ENCODE measurements around the gene PPP1R15A. TPM values are rescaled to one million over a fixed set of nuclear protein-coding genes. Genes with fewer than 3 reads are reported as not detected.

Gene PPP1R15A
- total and polyA plus RNA-seq, 2 of the 8 experiments (the other 6 are each of a cell fraction or from before 2014, with no cell fraction given): 4.1 to 14.0 TPM

- FAIRE-seq: no peak
- H2AFZ ChIP-seq (ENCODE audit: low read length): no peak overlapping the region
- no peak overlapping the region for H4K91ac ChIP-seq (replicated peaks; ENCODE audit: insufficient read length, low read length)
- ChIA-PET POLR2A (ENCODE audit: partially characterized antibody) (interaction anchor here (1.3 to 1.4 kb wide), 2 partner anchors 12 to 36 kb away, joined by 3 read pairs; no protein-coding TSS in a partner anchor), CTCF (ENCODE audit: partially characterized antibody) (interaction anchor here (1.7 to 8.8 kb wide), 5 partner anchors 12 to 43 kb away, joined by 5 to 111 read pairs (median 56); no protein-coding TSS in a partner anchor)
- H3K18ac ChIP-seq (ENCODE audit: extremely low read depth, low read length): no peak overlapping the region
- H3K9me3 ChIP-seq (ENCODE audit: insufficient read depth in 2 of 2, low read depth in 1 of 2, low read length in 1 of 2): no peaks in the 10 kb centered on the region
- H3K4me2 ChIP-seq (ENCODE audit: insufficient read depth in 1 of 2, low read depth in 2 of 2, low read length in 2 of 2): no peak overlapping the region
- H4K5ac ChIP-seq (ENCODE audit: insufficient read length, low read depth, low read length): no peak overlapping the region
- no peaks in the 10 kb centered on the region for H3K79me2 ChIP-seq (ENCODE audit: control insufficient read depth in 1 of 2, insufficient read depth in 2 of 2, low read length in 2 of 2)
- DNase-seq (ENCODE audit: low read depth in 1 of 2, low spot score in 2 of 2): no peak
- no peaks in the 10 kb centered on the region; a peak in 1 of 7 replicates for H3K4me1 ChIP-seq (replicated peaks in 1 of 4; ENCODE audit: control insufficient read depth in 3 of 4, insufficient read depth in 4 of 4, low read length in 3 of 4)
- no peak overlapping the region for H2BK5ac ChIP-seq (ENCODE audit: low read depth, low read length)
- H3K23ac ChIP-seq (ENCODE audit: insufficient read length): no peak overlapping the region
- no peaks in the 10 kb centered on the region for H3K79me1 ChIP-seq (ENCODE audit: low read depth, low read length)
- no peaks in the 10 kb centered on the region for H4K20me1 ChIP-seq (replicated peaks in 1 of 2; ENCODE audit: control insufficient read depth in 1 of 2, insufficient read depth in 2 of 2, low read length in 2 of 2)
- no peak overlapping the region for H3K14ac ChIP-seq (ENCODE audit: insufficient read length)
- 96% methylated on average over 4 of the region's 4 CpGs; no CpG with 5 or more reads in 1 of the 2 experiments for WGBS, 2 experiments (ENCODE audit: extremely low coverage in 1 of 2, insufficient coverage in 1 of 2, insufficient read length in 1 of 2, insufficient replicate concordance in 2 of 2, low coverage in 1 of 2, low lambda C conversion rate in 2 of 2, missing lambda C conversion rate in 1 of 2)
- H2BK12ac ChIP-seq (ENCODE audit: low read depth, low read length): no peak overlapping the region
- H3K27ac ChIP-seq (ENCODE audit: low read depth, low read length): no peak overlapping the region
- H2BK120ac ChIP-seq (replicated peaks; ENCODE audit: low read depth, low read length): no peak overlapping the region
- peaks cover 2% of the 10 kb centered on the region; the same call in 1 of the 2 replicates for H3K23me2 ChIP-seq (ENCODE audit: low read depth, low read length)
- no peak overlapping the region for H3K4me3 ChIP-seq (ENCODE audit: extremely low read depth in 1 of 4, insufficient read depth in 2 of 4, low read depth in 3 of 4, low read length in 4 of 4)
- H2BK20ac ChIP-seq (ENCODE audit: low read length): no peak overlapping the region
- no peak overlapping the region for H3K9ac ChIP-seq (replicated peaks in 1 of 4; ENCODE audit: extremely low read depth in 1 of 4, low read depth in 3 of 4, low read length in 3 of 4)
- H4K8ac ChIP-seq (ENCODE audit: extremely low read depth, insufficient read depth, low read length): no peak overlapping the region
- no peak overlapping the region for H3K4ac ChIP-seq (replicated peaks; ENCODE audit: insufficient read length, low read depth, low read length)
- no peaks in the 10 kb centered on the region for H3K27me3 ChIP-seq (replicated peaks in 1 of 4; ENCODE audit: control insufficient read depth in 3 of 4, extremely low read depth in 1 of 4, insufficient read depth in 3 of 4, low read length in 3 of 4)
- no peak overlapping the region for H2BK15ac ChIP-seq (ENCODE audit: low read length)
- no peak overlapping the region for H3K56ac ChIP-seq (replicated peaks; ENCODE audit: insufficient read length, low read depth, low read length)
- peaks cover 0 to 16% (median 3%) of the 10 kb centered on the region in 4 experiments; a peak in 6 of 8 replicates for H3K36me3 ChIP-seq (ENCODE audit: control insufficient read depth in 2 of 4, insufficient read depth in 4 of 4, low read length in 3 of 4)
- H2AK5ac ChIP-seq (ENCODE audit: low read depth, low read length): no peak overlapping the region
- TF ChIP-seq RFX5 (IDR thresholded peaks at IDR 0.05; ENCODE audit: borderline replicate concordance, low read depth, low read length): no peak
- TF ChIP-seq E2F6 (IDR thresholded peaks at IDR 0.05): no peak
- TF ChIP-seq USF2 (IDR thresholded peaks at IDR 0.05; ENCODE audit: low read length): no peak
- TF ChIP-seq POU5F1 (IDR thresholded peaks at IDR 0.05; ENCODE audit: low read depth, low read length): no peak
Observed at GRCh38 chr19:48830965-48831364, 41.3 kb upstream of the PPP1R15A start.

All from H1 (cell line).